HG02763 (cell line): ENCODE measurements around the gene CDR2.
"Not testable (repeated sequence)": the region's sequence is repeated elsewhere in the genome, so short reads cannot be mapped to it uniquely, and the experiment has no call there.

ENCODE experiments used
- ATAC-seq: cut with Tn5 transposase; IDR thresholded peaks from one replicate; pipeline ENCODE4 v1.9.1; 2021; ENCODE audit warnings: mild to moderate bottlenecking, moderate library complexity; ENCODE audit not compliant: unreplicated experiment

The CDR2 gene

DNA sequence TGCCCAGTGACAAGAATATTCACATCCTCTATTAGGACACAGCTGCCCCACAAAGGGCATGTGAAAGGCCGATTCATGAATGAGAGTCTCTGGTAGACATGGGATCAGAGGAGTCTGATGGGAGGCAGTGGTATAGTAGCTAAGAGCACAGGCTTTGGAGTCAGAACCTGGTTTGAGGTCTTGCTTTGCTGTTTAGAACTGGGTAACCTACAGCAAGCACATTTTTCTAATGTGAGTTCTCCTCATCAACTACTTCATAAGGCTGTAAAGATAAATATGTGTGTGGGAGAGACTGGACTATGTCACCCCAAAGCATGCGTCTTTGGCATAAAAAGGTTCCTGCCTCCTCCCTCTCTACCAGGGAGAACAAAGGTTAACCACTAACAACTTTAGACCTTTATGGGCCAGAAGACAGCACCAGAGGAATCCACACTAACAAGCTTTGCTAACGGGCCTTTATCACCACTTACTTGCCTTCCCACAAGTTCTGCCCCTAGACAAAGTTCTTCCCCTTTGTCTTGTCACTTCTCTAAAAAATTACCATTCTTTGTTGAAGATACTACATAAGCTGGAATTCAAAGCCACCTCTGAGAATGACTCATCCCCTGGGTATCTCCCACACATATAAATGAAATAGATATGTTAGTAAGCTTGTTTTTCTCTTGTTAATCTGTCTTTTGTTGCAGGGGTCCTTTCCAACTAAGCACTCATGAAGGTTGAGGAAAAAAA, 21.1 kb downstream of the CDR2 start:
- ATAC-seq, result no peak

DNA sequence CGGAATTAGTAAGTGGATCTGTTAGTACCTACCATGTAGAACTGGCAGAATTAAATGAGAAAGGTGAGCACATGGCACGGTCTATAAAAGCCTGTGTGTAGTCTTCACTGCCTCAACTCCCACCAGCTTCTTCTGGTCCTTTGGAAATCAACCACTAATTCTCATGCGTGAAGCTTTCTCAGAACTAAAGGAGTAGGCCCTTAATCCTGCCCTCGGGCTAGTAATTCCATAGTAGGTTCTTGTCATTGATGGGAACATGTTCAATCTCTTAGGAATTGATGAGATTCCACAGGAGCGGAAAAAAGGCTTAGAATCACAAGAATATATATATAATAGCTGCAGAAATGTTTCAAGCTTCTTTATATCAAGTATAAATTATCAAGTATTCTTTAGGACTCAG, 21.7 kb downstream of the CDR2 start:
- ATAC-seq, result no peak

DNA sequence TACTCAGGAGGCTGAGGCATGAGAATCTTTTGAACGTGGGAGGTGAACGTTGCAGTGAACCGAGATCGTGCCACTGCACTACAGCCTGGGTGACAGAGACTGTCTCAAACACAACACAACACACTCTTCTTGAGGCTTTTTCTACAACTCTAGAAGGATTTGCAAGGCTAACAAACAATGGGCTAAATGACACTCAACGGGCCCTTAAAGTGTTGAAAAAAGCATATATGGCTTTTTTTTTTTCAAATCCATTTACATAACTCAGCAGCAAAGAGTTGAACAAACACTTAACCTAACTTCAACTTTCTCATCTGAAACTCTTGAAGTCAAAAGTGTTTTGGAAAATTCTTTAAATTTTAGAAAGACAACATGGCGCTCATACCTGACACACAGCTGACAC, 22.3 kb downstream of the CDR2 start:
- ATAC-seq, result no peak

DNA sequence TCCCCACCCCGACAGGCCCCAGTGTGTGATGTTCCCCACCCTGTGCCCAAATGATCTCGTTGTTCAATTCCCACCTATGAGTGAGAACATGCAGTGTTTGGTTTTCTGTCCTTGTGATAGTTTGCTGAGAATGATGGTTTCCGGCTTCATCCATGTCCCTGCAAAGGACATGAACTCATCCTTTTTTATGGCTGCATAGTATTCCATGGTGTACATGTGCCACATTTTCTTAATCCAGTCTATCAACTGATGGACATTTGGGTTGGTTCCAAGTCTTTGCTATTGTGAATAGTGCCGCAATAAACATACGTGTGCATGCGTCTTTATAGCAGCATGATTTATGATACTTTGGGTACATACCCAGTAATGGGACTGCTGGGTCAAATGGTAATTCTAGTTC, 23.4 kb downstream of the CDR2 start:
- not testable (repeated sequence) for ATAC-seq

DNA sequence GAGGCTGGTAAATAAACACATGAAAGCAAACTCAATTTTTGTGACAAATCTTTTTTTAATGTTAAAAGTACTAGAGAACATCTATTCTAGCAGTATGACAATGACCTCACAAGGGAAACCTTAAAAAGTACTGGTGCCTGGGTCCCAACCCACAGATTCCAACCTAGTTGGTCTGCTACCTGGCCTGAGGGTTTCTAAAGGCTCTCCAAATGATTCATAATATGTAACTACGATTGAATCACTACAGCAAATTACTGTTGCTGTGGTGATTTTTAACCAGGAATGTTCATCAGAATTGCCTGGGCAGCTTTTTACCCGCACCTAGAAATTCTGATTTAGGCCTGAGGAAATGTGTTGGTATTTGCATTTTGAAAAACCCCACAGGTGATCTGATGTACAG, 26.1 kb downstream of the CDR2 start:
- ATAC-seq, result no peak

DNA sequence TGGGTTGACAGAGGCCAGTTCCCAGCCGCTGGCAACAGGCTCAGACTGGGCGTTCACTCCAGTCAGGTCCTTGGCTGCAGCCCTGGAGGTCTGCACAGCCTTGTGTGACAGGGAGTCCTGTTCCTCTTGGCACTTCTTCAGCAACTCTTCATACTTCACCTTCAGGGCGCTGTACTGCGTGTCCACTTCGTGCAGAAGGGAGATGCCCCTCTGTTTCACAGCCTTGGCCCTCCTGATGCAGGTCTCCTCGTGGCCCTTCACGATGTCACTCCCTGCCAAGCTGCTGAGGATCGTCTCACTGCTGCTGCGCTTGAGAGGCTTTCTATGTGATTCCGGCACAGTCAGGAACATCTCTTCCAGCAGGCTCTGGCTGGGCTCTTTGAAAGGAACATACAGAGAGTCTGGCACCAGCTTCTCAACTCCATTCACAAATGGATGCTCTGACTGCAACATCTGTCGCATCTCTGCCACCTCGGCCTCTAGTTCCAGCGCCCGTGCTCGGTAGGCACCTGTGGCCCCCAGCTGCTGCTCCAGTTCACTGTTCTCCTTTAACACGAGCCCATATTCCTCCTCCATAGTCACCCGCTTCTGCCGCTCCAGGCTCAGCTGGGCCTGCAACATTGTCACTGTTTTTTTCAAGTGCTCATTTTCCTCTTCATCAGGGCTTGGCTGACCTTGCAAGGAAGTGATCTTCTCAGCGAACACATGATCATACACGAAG, 27.2 kb downstream of the CDR2 start:
- no peak for ATAC-seq

DNA sequence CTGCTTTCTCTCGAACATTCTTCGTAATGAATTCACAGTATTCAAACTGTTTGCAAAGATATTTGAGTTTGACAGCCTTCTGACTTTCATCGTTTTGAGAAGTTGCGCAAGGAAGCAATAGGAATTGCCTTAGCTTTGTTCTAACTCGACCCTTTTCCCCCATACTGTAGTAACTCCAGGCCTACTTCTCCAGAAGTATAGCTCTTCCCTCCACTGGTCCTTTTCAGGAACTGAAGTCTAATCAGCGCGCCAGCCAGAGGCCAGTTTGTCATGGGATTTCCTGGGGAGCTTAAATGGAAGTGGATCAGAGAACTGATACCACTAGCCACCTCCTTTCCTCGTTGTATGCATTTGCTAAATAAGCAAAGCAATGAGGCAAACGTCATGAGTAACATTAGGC, 27.9 kb downstream of the CDR2 start:
- ATAC-seq, result no peak

DNA sequence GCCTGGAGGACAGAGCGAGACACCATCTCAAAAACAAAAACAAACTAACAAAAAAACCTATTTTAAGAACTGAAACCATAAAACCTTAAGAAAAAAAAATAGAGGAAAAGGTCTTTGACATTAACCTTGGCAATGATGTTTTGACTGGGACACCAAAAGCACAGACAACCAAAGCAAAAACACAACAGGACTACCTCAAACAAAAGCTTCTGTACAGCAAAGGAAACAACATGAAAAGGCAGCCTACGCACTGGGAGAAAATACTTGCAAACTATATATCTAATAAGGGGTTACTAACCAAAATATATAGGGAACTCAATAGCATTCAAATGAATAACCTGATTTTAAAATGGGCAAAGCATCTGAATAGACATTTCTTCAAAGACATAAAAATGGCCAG, 32.3 kb downstream of the CDR2 start:
- no peak for ATAC-seq

DNA sequence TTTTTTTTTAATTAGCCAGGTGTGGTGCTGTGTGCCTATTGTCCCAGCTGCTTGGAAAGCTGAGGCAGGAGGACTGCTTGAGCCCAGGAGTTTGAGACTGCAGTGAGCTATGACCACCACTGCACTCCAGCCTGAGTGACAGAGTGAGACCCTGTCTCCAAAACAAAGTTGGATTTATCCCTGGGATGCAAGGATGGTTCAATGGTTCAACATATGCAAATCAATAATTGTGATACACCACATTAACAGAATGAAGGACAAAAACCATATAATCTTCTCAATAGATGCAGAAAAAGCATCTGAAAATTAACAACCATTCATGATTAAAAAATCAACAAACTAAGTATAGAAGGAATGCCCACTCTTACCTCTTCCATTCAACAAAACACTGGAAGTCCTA, 33.5 kb downstream of the CDR2 start:
- ATAC-seq, result no peak

DNA sequence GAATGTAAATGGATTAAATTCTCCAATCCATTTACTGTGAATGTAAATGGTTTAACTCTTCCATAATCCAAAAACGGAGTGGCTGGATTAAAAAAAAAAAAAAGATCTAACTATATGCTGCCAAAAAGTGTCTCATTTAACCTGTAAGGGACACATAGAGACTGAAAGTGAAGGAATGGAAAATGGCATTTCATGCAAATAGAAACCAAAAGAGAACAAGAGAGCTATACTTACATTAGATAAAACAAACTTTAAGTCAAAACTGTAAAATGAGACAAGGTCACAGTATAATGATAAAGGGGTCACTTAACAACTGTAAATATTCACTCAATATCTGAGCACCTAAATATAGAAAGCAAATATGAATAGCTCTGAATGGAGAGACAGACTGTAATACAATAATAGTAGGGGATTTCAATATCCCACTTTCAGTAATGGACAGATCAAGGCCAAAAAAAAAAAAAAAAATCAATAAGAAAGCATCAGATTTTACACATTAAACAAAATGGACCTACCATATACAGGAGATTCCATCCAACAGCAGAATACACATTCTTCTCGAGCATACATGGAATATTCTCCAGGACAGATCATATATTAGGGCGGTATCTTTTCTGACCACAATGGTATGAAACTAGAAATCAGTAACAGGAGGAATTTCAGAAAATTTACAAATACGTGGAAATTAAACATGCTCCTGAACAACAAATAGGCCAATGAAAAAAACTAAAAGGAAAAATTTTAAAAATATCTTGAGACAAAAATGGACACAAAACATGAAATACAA, 36.4 kb downstream of the CDR2 start:
- no peak for ATAC-seq

DNA sequence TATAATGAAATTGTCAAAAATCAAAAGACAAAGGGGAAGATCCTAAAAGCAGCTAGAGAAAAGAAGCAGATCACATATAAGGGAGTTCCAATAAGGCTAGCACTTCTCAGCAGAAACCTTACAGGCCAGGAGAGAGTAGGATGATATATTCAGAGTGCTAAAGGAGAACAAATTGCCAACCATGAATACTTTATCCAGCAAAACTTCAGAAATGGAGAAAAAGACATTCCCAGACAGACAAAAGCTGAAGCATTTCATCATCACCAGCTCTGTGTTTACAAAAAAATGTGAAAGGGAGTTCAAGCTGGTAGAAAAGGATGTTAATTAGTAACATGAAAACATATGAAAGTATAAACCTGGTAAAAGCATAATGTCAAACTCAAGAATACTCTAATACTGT, 37.4 kb downstream of the CDR2 start:
- ATAC-seq, result no peak

DNA sequence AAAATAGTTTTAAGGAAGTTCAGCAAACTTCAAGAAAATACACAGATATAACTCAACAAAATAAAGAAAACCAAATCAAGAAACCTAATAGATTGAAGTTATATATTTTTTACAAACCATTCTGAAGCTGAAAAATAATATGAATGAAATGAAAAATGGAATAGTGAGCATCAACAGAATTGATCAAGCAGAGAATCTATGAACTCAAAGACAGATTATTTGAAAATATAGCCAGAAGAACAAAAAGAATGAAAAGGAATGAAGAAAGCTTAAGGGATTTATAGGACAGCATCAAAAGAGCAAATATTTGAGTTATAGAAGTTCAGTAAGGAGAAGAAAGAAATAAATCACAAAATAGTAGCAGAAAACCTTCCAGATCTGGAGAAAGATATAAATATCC, 37.8 kb downstream of the CDR2 start:
- ATAC-seq, result no peak

DNA sequence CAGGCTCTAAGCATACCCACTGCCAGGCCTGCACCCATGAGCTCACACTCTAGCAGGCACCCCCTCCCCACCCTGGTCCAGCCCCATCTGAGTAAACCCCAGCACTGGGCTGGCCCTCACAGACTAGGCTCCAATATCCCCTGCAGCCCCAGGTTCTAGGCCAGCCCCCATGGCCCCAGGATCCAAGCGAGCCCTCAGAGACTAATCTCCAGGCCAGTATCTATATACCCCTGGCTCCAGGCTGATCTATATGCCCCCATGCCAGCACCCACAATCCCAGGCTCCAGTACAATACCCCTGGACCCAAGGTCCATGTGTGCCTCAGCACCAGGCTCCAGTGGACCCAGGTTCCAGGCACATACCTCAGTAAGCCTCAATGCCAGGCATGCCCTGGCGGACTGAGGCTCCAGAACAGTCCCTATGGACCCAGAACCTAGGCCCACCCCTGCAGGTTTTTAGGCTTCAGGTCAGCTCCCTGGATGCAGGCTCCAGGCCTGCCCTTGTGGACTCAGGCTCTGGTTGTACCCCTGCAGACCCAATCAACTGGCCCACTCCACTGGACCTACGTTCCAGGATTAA, 38.7 kb downstream of the CDR2 start:
- ATAC-seq, result no peak

DNA sequence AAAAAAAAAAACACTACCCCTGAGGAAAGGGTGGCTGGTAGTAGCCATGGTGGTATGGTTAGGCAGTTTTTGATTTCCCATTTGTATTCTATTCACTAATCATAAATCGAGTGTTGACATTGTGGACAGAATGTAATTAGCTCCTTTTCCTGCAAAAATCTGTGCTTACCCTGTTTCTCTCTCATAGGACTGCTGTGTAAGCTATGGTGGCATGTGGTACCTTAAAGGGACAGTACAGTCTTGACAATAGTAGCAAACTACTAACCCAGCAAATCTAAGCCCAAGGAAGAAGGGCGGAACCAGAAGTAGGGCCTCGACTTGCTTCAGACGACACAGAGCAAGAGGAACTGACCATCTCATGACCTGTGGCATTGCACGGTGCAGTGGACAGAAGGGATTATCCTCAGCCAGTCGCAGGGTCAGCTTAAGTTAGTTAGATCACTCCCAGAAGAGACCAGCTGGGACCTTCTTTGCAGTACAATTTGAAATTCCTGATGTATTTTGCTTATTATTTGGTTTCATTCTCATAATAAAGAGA, 40.9 kb downstream of the CDR2 start:
- ATAC-seq, result no peak

DNA sequence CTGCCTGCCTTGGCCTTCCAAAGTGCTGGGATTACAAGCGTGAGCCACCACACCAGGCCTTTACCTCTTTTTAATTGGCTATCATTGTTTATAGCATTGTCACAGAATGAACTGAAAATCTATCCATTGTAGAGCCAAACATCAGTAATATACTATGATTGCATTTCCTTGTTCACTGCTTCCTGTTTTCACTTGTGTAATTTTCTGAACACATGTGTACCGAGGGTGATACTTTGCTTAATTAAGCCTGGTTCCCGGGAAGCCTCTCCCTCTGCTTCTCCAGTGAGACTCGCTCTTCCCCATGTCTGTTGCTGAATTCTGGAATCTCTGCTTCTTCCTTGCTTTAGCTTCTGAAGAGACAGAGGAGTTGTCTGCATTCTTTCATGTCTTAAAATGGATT, 44.1 kb downstream of the CDR2 start:
- ATAC-seq, result no peak

DNA sequence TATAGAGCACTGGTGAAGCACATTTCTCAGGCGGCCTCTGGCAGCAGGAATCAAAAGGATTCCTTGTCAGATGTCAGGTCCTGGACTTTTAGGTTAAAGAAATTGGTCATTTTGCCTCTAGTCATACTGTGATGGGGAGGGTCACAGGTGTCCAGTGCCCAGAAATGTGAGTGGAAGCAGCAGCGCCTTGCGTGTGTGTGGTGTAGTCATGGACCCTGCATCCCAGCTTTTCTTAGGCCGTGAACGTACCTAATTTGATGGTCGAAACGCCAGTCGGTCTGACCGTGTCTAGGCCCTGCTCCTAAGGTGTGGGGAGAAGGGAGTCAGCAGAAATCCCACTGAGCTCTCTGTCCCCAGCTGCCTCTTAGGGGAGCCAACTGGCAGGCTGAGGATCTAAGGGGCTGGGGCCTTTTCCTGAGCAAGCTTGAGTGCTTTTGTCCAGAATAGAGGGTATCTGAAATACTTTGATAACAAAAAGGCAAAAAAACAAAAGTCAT, 45.2 kb downstream of the CDR2 start:
- no peak for ATAC-seq

DNA sequence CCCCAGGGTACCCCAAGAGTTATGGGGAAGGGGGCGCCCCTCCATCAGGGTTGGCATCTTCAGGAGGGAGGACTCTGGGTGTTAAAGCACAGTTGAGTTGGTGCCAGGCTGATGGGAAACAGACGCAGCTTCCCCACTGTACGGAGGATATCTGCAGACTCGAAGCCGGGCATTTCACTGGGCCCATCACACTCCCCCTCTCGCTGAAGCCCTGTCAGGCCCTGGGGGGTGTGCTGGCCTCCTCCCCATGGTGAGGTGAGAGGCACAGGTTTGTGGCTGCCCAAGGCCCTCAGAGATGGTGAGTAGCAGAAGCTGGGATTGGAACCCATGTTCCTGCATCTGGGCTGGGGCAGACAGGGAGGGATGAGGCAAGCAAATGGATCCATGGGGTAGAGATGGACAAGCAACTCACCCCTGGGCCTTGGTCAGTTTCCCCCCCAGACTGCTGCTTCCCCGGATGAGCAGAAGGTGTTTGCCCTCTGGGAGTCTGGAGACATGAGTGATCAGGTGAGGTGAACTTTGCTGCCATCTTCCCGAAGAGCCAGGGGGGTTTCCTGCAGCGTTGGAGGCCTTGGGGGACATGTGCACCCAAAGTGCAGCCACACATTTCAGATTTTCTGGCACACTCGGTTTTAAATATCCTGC, 46.2 kb downstream of the CDR2 start:
- ATAC-seq, result no peak

DNA sequence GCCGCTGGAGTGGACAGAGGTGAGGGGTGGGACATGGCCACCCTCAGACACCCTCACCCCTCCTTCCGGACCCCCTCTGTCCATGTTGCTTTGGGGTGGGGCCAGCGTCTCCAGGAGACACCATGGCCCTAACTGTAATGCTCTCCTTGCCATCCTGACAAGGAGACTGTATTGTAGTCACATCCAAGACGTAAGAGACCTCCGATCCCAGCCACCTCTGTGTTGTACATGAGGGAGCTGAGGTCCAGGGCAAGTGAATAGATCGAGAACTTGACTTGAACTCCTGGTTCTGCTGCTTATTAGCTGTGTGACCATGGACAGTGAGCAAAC, 47.0 kb downstream of the CDR2 start:
- no peak for ATAC-seq

DNA sequence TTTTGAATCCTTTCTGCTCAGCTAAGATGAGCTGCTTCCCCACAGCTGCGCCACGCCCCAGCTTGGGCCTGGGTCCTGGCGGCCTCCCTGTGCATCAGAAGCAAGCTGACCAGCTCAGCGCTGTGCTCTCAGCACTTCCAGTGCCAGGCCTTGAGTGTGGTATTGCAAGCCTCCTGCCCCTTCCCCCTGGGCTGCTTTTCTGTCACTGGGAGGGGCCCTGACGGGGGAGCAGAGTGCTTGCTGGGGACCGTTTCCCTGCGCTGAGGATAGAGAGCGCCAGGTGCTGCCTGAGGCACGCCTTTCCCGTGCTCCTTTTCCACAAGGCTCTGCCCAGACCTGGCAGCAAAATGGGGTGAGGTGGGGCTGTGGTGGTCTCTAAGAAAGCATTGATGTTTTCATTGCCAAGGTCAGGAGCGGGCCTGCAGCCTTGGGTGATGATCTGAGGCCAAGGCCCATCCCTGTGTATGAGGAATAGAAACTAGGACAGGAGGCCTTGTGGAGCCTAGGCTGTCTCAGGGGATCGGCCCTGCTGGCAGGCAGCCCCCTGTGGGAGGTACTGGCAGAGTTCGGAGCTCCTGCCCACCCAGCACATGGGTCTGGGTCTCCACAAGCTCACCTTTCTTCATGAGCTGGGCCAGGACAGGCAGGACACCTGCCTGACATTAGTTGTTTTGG, 47.5 kb downstream of the CDR2 start:
- no peak for ATAC-seq

DNA sequence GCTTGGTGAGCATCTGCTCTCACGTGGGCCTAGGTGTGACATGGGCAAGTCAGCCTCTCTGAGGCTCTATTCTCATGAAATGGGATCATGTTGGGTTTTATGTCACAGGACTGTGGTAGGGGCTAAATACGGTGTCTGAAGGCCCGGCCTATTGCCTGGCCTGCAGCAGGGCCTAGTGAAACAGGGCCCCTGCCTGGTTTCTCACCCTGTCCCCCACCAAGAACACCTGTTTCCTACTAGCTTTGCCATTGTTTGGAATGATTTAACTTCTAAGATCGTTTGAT, 48.1 kb downstream of the CDR2 start:
- ATAC-seq, result no peak
